CD4-positive, alpha-beta T cell treated with Interleukin-15 for 4 hours (primary cell): ENCODE data around the gene FRMD1.

Experiments used
- DNase-seq: peaks from one replicate; pipeline ENCODE4 v3.0.0-alpha.2; 2020; ENCODE audit warnings: low spot score

Gene FRMD1

DNA sequence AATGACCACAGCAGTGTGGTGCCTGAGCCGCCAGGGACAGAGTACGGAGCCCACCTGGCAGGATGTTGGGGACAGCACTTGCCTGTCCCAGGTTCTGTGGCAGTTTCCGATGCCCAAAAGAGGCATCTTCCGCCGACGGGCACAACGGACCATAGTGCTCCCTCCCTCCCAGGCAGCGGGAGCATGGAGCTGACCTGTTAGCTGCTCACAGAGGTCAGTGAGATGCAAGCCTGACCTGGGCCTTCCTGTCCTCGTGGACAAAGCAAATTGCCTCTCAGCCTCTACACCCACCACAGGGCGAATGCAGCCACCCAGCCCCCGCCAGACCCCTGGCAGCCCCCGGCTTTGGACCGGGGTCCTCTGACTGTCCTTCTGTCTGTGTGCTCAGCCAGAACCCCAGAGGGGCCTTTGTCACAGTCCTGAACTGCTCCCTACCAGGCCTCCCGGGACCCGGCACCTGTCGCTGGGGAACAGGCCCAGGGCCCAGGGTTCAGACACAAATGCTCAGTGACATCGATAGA lies 16.2 kb upstream of the FRMD1 start:
- DNase-seq = no peak

DNA sequence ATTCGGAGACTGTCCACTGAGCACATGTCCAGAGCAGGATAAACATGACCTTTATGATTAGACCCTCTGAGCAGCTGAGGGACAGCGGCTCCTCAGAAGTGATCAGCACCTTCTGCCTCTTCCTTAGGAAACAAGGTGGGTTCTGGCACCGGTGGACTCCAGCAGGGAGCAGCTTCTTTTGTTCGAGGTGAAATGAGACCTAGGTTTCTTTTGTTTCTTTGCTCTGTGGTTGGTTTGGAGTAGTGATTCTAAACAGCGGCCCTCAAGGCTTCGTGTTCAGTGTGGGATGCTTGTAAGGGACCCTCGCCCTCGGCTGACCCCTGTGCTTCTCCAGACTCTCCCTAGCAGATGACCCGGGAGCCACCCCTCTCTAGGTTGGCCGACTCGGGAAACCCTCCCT lies 14.6 kb upstream of the FRMD1 start:
- no peak for DNase-seq

DNA sequence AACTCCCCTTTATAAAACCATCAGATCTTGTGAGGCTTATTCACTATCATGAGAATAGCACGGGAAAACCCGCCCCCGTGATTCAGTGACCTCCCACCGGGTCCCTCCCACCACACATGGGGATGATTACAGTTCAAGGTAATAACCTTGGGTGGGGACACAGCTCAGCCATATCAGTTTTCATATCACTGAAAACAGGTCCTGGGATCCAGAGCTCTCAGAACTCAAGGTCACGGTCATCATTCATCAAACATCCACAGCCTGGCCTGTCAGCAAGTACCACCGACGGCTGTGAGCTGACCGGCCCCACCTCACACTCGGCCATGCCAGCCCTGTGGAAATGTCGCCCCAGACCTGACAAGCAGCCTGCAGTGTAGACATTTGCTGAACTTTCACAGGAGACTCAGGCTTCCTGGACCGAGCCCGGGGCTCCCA lies 14.1 kb upstream of the FRMD1 start:
- DNase-seq = no peak

DNA sequence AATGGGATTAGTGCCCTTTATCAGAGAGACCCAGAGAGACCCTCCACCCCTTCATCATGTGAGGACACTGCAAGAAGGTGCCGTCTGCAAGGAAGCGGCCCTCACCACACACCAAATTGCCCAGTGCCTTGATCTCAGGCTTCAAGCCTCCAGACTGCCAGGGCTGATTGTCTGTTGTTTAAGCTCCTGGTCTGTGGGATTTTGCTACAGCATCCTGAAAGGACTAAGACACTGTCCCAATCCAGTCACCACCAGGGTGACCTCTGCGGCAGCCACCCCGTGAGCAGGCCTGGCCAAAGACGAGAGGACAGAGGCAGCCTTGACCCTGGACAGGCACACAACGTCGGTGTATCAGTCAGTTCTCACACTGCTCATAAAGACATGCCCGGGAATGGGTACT lies 13.5 kb upstream of the FRMD1 start:
- DNase-seq = no peak

DNA sequence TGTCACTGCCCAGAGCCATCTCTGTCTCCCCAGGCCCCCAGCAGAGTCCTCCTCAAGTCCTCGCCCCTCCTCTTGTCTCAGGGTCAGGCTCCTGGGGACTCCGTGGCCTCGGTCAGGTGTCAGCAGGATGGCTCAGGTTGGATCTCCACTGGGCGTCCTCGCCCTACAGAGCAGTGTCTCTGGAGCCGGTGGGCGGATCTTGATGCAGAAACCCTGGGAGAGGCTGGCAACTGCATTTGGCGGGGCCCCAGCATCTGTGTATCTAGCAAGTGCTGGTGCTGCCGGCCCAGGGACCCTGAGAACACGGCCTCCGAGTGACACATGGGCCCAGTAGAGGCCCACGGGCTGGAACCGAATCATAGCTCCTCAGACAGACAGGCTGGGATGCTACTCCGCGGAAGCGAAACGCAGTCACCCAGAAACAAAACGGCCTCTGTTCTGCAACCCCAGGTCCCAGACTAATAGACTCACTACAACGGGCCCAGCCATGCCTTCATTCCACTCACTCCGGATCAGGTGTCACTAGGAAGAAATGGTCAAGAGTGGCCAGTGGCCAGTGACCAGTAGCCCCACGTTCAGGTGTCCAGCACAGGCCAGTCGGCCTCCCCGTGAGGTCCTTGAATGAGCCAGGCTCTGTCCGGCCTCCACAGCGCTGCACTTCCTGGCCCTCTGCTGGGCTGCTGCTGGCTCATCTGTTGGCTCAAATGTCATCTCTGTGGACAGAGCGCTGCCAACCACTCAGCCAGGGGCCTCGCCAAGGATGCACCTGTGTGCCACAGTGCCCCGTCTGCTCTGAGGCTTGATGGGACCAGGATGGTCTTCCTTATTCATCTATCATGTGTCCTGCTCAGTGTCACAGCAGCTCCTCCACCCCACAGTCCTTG lies 12.6 kb upstream of the FRMD1 start:
- DNase-seq = no peak

DNA sequence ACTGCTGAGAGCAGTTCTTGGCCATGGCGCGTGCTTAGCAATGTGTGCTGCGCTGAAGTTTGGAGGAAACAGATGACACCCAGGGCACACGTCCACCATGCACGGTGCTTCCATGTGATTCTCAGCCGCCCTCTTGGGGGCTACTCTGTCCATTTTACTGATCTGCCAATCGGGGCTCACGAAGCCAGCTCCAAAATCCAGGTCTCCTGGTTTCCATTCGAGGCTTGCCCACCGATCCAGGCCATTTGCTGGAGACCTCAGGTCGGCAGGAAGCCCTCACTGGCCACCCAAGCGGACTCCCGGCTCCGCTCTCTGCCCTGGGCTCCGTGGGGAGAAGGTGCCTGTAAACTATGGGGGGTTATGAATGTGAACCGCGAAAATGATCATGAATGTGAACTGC lies 11.7 kb upstream of the FRMD1 start:
- DNase-seq = no peak

DNA sequence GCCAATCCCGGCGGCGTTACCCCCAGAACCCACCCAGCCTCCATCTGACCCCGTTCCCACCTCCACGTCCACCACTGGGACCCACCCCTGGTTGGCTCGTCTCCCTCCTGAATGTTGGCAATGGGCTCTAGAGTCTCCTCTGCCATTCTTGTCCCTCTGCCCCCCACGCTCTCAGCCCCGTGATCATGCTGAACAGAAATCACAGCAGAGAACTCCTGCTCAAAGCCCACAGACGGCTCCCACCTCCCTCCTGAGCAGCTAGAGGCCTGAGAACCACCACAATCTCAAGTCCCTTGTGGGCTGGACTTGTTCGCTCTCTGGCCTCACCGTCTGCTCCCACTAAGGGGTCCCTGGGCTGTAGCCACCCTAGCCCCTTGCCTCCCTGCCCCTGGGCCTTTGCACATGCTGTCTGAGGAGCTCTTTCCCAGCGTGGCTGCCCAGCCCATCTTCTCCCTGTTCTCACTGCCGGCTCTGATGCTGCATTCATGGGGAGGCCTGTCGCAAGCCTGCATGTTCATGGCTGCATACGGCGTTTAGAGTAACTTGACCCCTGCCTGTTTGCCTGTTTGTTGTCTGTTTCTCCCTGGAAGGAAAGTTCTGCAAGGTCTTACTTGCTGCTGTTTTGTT lies 11.2 kb upstream of the FRMD1 start:
- DNase-seq = no peak

DNA sequence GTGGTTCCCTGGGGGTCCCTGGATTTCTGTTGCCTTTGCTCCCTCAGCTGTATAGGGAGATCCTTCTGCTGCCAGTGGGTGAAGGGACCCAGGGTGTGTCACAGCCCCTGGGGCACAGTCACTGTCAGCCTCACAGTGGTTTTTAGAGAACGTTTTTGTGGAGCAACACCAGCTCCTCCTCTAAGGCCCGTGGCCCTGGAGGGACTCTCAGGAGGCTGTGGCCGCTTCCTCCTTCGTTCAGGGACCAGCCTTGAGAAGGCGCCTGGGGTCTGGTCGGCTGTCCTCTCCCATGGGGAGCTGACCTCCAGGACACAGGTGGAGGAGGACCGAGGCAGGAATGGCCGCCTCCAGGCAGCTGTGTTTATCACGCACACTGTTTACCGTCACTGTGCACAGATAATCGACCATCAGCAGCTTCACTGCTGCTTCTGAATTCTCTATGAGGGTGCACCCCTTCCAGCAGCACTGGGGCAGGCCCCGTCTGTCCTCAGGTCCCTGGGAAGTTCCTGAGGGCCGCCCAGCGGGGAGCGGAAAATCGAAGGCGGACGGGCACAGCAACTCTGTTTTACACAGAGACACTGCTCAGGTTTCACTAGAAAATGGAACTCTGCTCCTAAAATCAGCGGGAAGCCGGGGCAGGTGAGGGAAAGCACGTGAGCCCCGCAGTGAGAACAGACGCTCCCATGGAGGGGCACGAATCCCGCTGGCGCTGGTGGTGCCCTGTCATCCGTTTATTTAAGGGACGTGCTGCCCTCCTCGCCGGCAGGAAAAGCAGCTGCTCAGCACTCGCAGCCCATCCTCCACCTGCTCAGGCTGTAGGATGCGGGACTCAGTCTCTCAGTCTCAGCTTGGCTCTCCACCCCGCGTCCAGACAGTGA lies 10.4 kb upstream of the FRMD1 start:
- no peak for DNase-seq

DNA sequence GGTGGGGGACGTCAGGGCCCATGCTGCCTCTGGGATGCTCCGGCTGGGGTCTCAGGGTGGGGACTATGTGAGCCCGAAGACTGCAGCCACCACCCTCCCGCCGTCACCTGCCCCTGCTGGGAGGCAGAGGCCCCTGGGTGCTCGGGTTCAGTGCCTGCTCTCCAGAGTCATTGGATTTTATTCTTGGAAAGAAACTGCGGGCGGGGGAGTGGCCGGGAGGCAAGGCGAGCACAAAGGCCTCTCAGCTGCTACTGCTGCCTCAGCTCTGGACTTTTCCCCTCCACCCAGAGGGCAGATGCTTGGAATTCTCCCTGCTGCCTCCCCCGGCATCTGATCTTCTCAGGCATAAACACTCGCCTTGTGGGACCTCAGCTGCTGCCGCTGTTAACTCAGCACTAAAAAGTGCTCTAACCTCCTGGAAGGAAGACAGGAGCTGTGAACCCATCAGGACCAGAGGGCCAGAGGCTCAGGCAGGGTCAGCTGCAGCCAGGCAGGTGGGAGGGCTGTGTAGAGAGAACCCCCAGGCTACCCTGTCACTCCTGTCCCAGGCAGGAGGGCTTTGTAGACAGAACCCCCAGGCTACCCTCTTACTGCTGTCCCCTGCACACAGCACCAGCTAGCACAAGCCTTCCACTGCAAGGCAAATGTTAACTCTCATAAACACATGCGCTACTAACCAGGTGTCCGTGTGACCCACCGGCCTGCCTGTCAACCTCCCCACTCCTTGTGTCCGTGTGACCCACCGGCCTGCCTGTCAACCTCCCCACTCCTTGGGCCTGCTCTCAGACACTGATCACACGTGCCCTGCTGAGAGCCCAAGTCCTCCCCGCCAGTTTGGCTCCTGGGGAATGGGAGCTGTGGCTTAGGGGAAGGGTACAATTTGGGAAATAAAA lies 9.4 kb upstream of the FRMD1 start:
- no peak for DNase-seq

DNA sequence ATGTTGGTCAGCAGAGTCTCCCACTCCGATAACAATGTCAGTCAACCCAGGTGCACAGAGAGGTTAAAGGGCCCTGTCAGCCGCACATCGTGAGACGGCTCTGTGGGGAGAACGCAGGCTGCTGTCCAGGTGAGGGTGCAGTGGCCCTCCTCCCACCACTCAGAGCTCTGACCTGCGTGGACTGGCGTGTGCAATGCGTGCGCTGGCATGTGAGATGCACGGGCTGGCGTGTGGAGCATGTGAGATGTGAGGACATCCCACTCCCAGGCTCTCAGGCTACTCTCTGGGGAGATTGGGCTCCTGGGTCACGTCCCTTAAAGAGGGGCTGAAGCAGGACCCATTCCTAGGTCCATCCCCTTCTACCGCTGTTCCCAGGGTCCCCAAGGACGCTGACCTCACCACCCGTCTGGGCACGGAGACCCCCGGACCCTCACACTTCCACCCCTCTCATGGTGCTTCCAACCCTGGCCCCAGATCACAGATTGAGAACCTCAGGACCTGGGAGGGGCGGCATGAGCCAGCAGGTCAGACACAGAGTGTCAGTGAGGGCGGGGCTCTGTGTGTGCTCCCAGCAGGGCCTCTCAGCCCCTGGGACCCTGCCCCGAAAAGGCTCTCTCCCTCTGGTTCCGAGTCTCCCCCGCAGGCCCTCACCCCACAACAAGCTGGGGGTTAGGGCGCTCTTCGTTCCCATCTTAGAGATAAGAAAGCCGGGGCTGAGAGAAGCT lies 8.6 kb upstream of the FRMD1 start:
- no peak for DNase-seq

DNA sequence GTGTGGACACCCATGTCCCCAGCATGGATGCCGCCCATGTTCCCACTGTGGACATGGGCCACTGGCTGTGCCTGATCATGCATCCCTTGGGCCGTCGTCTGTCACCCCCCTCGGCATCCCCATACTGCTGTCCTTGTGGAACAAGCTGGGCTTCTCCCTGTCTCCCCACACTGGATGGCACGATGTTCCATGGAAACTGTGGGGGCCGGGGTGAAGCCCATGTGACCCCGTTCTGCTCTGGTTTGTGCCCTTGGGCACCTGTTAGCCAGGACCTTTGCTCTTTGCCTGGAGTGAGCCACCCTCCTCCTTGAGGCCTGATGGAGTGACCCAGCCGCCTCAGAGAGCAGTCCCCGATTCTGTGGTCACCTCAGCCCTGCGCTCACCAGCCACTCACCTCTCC lies 7.6 kb upstream of the FRMD1 start:
- DNase-seq = no peak

DNA sequence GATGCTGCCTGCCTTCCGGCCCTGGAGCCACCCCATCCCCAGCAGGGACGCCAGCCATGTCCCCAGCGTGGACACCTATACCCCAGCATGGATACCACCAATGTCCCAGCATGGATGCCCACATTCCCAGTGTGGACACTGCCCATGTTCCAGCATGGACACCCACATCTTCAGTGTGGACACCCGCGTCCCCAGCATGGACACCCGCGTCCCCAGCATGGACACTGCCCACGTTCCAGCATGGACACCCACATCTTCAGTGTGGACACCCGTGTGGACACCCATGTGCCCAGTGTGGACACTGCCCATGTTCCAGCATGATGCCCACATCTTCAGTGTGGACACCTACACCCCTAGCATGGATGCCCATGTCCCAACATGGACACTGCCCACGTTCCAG lies 7.1 kb upstream of the FRMD1 start:
- no peak for DNase-seq

DNA sequence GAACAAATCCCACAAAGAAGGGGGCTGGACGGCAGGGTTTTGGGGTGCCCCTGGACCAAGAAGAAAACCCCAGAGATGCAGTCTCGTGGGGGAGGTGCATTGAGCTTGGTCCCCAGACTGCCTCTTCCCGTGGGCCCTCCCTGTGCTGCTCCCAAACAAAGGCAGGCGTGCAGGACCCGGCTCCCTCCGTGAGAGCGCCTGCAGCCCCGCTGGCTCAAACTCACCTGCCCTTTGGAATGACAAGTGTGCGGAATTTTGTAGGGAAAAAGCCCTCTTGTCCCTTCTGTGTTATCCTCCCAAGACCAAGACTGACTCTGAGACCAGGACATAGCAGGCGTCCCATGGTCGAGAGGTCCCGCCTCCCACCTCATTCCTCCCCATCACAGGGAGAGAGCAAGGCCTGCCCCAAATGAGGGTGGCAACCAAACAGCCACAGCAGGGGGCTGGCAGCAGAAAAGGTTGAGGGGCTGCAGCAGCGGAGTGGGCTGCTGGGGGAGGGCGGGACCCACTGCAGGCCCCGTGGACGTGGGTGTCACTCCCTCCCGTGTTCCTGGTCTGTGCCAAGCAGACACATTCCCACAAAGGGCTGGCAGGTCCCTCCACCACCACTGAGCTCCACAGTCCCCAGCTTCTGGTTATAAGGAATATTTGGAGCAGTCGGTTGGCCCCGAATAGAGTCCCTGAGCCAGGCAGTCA lies 5.6 kb upstream of the FRMD1 start:
- DNase-seq = no peak

DNA sequence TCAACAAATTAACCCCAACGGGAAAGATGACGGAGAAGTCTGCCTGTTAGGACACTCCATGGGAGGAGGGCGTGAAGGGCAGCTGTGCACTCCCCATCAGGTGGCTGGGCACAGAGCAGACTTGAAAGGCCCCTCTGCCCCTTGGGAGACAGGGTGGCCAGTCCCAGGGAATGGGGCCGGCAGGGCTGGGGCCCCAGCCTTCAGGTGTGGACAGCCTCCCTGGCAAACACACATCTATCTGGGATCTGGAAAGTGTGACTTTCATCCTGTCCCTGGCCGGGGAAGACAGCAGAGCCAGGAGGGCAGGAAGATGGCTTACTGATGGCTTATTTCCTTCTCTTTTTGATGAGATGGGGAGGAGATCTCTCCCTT lies 4.5 kb upstream of the FRMD1 start:
- no peak for DNase-seq

DNA sequence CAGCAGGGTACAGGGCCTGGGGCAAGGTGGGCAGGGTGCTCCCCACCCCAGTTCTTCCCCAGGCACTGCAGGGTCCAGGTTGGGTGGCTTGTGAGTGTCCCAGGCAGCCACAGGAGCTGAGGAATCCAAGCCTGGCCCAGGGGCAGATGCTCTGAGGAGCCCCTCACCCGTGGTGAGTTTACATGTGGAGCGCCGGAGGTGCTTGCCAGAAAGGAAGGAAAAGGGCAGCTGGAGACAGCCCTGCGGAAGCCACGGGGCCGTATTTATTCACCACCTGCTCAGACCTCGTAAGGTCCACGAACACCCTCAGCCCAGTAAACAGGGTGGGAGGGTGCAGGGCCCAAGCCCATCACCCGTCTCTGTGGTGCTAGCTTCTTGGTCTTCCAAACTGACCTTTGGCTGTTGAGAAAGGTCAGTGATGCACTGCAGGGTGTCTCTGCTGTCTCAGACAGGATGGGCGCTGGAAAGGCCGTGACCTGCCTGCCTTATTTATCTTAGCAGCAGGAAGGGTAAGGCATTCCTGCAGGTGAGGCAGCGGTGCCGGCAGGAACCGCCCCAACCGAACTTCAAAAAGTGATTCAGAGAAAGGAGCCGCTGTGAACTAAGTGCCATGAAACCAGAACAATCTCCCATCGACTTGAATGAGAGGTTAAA lies 4.0 kb upstream of the FRMD1 start:
- no peak for DNase-seq

DNA sequence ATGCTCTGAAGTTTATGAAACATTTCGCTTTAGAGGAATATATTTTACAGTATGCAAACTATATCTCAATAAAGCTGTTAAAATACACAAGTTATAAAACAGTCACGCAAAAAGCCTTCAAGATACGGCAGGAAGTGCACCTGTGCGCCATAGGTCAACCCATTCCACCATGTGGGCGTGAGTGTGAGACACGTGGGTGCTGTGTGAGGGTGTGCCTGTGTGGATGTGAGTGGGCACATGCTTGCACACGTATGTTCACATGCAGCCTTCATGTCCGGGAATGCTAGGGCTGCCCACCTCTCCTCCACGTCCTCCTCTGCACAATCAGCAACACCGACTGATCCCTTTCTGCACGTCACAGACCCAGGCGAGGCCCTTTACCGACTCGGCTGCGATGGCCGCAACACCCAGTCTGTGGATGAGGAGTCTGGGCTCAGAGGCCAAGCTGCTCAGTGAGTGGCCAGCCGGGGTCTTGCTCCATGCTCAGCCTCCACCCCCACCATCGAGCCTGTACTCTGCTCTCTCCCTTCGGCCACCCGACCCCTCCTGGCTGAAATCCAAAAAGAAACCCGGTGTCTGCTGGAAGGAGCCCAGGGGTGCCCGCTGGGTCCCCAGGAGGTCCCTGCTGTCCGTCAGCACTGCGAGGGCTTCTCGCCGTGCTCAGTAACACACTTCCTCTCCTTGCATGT lies 3.0 kb upstream of the FRMD1 start:
- no peak for DNase-seq

DNA sequence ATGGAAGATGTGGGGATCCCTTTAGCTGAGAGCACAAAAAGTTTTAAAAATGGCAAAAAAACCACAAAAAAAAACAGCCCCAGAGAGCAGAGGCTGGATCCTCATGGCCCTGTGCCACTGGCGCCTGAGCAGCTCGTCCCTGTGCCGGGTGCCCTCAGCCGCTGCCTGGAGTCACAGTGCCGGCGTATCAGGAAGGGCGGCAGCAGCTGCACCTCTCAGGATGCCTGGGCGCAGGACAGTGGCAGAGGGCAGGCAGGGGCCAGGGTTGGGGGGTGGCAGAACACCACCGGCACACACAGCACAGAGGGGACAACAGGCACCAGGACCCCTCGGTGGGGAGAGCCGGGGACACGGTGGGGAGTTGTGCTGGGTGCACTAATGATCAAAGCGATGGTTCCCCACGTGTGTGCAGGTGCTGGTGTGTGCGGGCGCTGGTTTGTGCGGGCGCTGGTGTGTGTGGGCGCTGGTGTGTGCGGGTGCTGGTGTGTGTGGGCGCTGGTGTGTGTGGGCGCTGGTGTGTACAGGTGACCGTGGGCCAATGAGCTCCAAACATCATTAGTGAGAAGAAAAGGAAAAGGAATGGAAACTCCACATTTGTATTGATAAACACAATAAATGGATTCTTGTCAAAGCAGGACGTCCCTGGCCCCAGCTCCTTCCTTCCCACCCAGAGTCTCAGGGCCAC lies 1.5 kb upstream of the FRMD1 start:
- DNase-seq = no peak

DNA sequence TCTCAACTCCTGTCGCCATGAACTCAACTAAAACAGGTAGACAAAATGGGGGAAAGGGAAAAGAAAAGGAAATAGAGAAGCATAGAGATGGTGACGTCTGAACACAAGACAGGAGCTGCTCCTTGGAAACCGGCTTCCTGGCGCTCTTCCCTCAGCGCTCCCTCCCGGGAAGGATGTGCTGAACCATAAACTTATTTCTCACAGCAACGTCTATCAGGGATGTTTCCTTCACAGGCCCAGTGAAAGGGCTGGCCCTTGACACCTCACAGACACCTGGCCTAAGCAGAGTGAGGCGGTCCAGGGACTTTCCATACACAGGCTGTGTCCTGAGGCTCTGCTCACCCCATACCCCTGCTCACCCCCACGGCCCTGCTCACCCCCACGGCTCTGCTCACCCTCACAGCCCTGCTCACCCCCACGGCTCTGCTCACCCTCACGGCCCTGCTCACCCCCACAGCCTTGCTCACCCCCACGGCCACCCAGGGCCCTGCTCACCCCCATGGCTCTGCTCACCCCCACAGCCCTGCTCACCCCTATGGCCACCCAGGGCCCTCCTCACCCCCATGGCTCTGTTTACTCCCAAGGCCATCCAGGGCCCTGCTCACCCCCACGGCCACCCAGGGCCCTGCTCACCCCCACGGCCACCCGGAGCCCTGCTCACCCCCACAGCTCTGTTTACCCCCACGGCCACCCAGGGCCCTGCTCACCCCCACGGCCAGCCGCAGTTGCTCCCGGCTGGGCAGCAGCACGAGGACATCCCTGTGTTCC lies 653 bp downstream of the FRMD1 start:
- DNase-seq = no peak
